Thyroid gland (tissue), 4 donors: Measurements from ENCODE around the gene C8A. TPM values are rescaled to one million over a fixed set of nuclear protein-coding genes. Genes with fewer than 3 reads are reported as not detected.

Experiments
- DNase-seq, 2 donors: peaks; one replicate each; pipeline ENCODE4 v3.0.0-alpha.2; 2019
- H3K27ac ChIP-seq, 3 donors: fragments of 200-600 bp; sonication (generic); 1 replicate in 2 of 3; 2 replicates in 1 of 3; pipeline ENCODE4 v1.5.1; 2016 to 2019; ENCODE audit warnings: mild to moderate bottlenecking in 1 of 3, moderate library complexity in 1 of 3
- H3K27me3 ChIP-seq: fragments of 200-600 bp; sonication (generic); one replicate; pipeline ENCODE4 v1.5.1; 2019
- H3K36me3 ChIP-seq, 2 donors: fragments of 200-600 bp; sonication (generic); one replicate each; pipeline ENCODE4 v1.5.1; 2016 to 2019
- H3K4me1 ChIP-seq, 2 donors: fragments of 200-600 bp; sonication (generic); one replicate each; pipeline ENCODE4 v1.5.1; 2017 to 2019
- H3K4me3 ChIP-seq, 3 donors: fragments of 200-600 bp; sonication (generic); replicated peaks in 1 of 3; 1 replicate in 2 of 3; 2 replicates in 1 of 3; pipeline ENCODE4 v1.5.1; 2016; ENCODE audit warnings: mild to moderate bottlenecking in 1 of 3
- H3K9me3 ChIP-seq: fragments of 200-600 bp; sonication (generic); one replicate; pipeline ENCODE4 v1.5.1; 2017
- CTCF ChIP-seq, 6 experiments: fragments of 200-600 bp in 3 of 6; fragments of 450-650 bp in 3 of 6; sonication (generic) in 3 of 6; IDR thresholded peaks; one replicate each; pipeline ENCODE4 v1.5.1; 2016 to 2019; ENCODE audit warnings: antibody characterized with exemption in 6 of 6, mild to moderate bottlenecking in 2 of 6, inconsistent platforms in 1 of 6, moderate library complexity in 1 of 6
- POLR2A ChIP-seq, 2 donors: fragments of 450-650 bp; IDR thresholded peaks; one replicate each; pipeline ENCODE4 v1.6.1; 2017; ENCODE audit warnings: antibody characterized with exemption in 2 of 2, mild to moderate bottlenecking in 2 of 2, moderate library complexity in 1 of 2
- whole genome bisulfite sequencing, 2 donors: methylation state at CpG; one replicate each; pipeline ENCODE4 v1.1.5; 2017; 5-methylcytosine and 5-hydroxymethylcytosine counted together
- intact Hi-C: fragments of 100-400 bp; cut with DNase I; formaldehyde crosslinking; loops from one replicate; pipeline ENCODE4 v1.15.1; 2023
- total RNA-seq, 4 donors: library from RNA; depleted of rRNA; stranded (reverse); fragments of >200 nt; gene quantifications; one replicate each; pipeline ENCODE4 v1.2.3, GENCODE V29; 2016

The C8A gene
- total RNA-seq, 4 donors from 2014 or later = not detected

DNA sequence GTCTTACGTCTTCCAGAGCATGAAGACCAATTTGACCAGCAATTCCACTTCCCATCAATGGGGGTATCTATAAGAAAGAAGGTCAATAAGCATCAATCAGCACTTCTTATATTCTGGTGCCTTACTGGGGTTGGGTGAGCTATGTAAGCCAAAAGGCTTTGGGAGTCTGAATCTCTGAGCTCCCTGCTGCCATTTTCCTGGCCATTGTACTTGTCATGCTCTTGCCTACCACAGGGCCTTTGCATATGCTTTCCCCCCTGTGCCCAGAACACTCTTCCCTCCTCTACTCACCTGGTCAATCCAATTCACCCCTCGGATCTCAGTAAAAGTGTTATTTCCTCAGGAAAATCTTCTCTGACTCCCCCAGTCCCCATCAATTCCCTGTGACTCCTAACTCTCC, 74.9 kb downstream of the C8A start:
- intact Hi-C loops = no loop called here
- Histone ChIP-seq H3K36me3 (no peaks in the 10 kb centered on the region), H3K9me3 (no peaks in the 10 kb centered on the region), H3K27me3 (no peaks in the 10 kb centered on the region), H3K27ac (no peak overlapping the region), H3K4me3 (no peak overlapping the region), H3K4me1 (no peaks in the 10 kb centered on the region)
- DNase-seq = no peak
- TF ChIP-seq CTCF (IDR thresholded peaks at IDR 0.05) (no peak), POLR2A (IDR thresholded peaks at IDR 0.05) (no peak)
- 87 to 93% methylated on average over 2 of the region's 2 CpGs for WGBS, 2 donors

DNA sequence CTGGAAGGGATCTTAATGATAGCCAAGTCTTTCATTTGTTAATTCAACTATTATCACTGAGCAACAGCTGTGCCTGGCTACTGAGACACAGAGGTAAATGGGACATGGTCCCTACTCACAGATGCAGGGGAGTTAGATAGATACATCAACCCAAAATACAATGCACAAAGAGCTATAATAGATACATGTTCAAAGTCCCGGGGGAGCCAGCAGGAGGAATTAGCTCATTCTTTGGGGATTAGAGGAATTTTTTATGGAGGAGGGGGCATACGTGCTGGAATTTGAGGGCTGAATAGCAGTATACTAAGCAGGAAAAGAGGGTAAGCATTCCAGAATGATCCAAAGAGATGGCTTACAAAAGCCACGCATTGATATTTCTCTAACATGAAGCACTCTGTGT, 76.6 kb downstream of the C8A start:
- Histone ChIP-seq H3K4me3 (no peak overlapping the region), H3K36me3 (no peaks in the 10 kb centered on the region), H3K4me1 (no peaks in the 10 kb centered on the region), H3K27me3 (no peaks in the 10 kb centered on the region), H3K9me3 (no peaks in the 10 kb centered on the region), H3K27ac (no peak overlapping the region)
- no peak for TF ChIP-seq POLR2A (IDR thresholded peaks at IDR 0.05)
- no peak for TF ChIP-seq CTCF (IDR thresholded peaks at IDR 0.05)
- intact Hi-C loops = no loop called here
- DNase-seq = no peak
- WGBS, 2 donors = 63 to 84% methylated on average over 3 of the region's 3 CpGs

DNA sequence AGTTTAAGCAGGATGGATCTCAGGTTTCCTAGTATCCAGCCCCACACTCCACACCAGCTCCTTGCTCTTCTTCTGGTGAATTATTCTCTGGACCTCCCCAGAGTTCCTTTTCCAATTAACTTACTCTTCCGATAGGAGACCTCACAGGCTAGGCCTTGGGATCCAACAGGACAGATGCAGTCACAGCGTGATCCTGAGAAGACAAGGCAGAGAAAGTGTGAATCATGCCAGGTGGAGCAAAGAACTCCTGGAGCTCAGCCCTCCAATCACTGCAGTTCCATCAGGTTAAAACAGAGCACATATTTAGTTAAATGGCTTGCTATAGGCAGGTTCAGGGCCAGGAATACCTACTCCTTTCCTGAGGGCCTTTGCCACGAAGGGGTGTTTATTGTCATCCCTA, 77.1 kb downstream of the C8A start:
- intact Hi-C loops = no loop called here

DNA sequence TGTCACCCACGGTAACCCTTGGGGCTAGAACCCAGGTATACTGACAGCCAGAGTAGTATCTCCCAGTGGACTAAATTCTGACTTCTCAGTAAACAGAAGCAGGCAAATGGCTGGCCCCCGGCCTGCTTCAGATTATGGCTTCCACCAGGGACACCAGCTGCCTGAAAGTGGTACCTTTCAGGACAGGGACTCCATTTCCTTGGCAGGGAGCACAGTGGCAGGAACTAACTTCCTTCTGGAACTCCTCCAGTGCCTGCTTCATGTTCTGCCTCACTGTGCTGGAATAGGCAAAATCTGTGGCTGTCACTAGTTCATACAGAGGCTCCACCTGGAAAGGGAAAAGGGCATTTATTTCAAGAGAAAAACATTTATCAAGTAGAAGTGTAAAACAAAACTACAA, 78.6 kb downstream of the C8A start:
- Histone ChIP-seq H3K9me3 (no peaks in the 10 kb centered on the region), H3K27ac (no peak overlapping the region), H3K4me1 (no peaks in the 10 kb centered on the region), H3K4me3 (no peak overlapping the region), H3K36me3 (no peaks in the 10 kb centered on the region), H3K27me3 (no peaks in the 10 kb centered on the region)
- TF ChIP-seq POLR2A (IDR thresholded peaks at IDR 0.05) (no peak), CTCF (IDR thresholded peaks at IDR 0.05) (no peak)
- no peak for DNase-seq
- intact Hi-C loops = no loop called here
- WGBS, 2 donors = 84 to 90% methylated on average over 2 of the region's 2 CpGs

More for the DNA sequence above, 77.1 kb downstream of the C8A start:
- DNase-seq = no peak
- TF ChIP-seq POLR2A (IDR thresholded peaks at IDR 0.05) (no peak), CTCF (IDR thresholded peaks at IDR 0.05) (no peak)
- no peaks in the 10 kb centered on the region for H3K36me3 ChIP-seq
- H3K27me3 ChIP-seq = no peaks in the 10 kb centered on the region
- 80 to 88% methylated on average over 3 of the region's 3 CpGs for WGBS, 2 donors
- no peaks in the 10 kb centered on the region for H3K9me3 ChIP-seq
- no peak overlapping the region for H3K27ac ChIP-seq
- H3K4me1 ChIP-seq = no peaks in the 10 kb centered on the region
- no peak overlapping the region for H3K4me3 ChIP-seq

DNA sequence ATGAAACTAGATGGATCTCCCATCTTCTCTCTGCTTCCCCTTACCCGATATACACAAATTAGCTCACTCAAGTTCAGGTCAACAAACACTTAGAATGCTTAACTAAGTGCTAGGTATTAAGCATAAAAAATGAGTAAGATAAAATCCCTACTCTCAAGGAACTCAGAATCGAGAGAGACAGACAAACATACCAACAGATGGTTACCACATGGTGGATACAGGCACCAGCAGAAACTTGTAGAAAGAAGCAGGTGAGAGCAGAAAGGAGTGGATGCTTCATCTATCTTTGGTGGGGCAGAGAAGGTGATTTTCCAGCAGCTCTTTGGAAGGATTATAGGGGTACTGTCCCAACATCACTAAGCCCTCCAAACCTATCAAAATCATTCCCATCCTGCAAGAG, 79.0 kb downstream of the C8A start:
- no peak for DNase-seq
- Histone ChIP-seq H3K4me1 (no peaks in the 10 kb centered on the region), H3K27me3 (no peaks in the 10 kb centered on the region), H3K9me3 (no peaks in the 10 kb centered on the region), H3K36me3 (no peaks in the 10 kb centered on the region), H3K27ac (no peak overlapping the region), H3K4me3 (no peak overlapping the region)
- intact Hi-C loops = no loop called here
- no peak for TF ChIP-seq CTCF (IDR thresholded peaks at IDR 0.05)
- TF ChIP-seq POLR2A (IDR thresholded peaks at IDR 0.05) = no peak
- 66 to 67% methylated on average over 2 of the region's 2 CpGs for WGBS, 2 donors
